H1 (cell line): ENCODE data around the gene KLF4. TPM values are rescaled to one million over a fixed set of nuclear protein-coding genes. Genes with fewer than 3 reads are reported as not detected.

Source experiments
- CTCF ChIA-PET: fragments of 300-600 bp; sonication (Branson Sonifier 250); formaldehyde crosslinking; loops from one replicate; lab custom pipeline; 2021; ENCODE audit not compliant: partially characterized antibody; lab: Charles Lee
- POLR2A ChIA-PET: fragments of 300-600 bp; sonication (Branson Sonifier 250); formaldehyde crosslinking; loops from one replicate; lab custom pipeline; 2021; ENCODE audit warnings: inconsistent platforms; ENCODE audit not compliant: partially characterized antibody; lab: Charles Lee
- DNase-seq, 2 experiments: peaks; one replicate each; pipeline versions ENCODE4 v3.0.0 to v3.0.0-alpha.2; 2010 to 2022; ENCODE audit warnings: low spot score in 2 of 2, low read depth in 1 of 2, mixed read lengths in 1 of 2
- FAIRE-seq: peaks from 2 replicates; lab custom pipeline; 2011; peaks lifted over from hg19 to GRCh38; lab: Jason Lieb, UNC
- H2AFZ ChIP-seq: 2 replicates; pipeline ENCODE4 v1.8.1; 2012; ENCODE audit warnings: low read length, inconsistent platforms
- H2AK5ac ChIP-seq: 2 replicates; pipeline ENCODE4 v1.6.1; 2013; ENCODE audit warnings: low read depth, low read length
- H2BK120ac ChIP-seq: replicated peaks from 2 replicates; pipeline ENCODE3; 2013; ENCODE audit warnings: low read depth, low read length, inconsistent platforms
- H2BK12ac ChIP-seq: 2 replicates; pipeline ENCODE4 v1.6.1; 2013; ENCODE audit warnings: low read depth, low read length
- H2BK15ac ChIP-seq: 2 replicates; pipeline ENCODE4 v1.6.1; 2013; ENCODE audit warnings: low read length
- H2BK20ac ChIP-seq: 2 replicates; pipeline ENCODE4 v1.6.1; 2013; ENCODE audit warnings: low read length
- H2BK5ac ChIP-seq: 2 replicates; pipeline ENCODE4 v1.6.1; 2013; ENCODE audit warnings: low read depth, low read length
- H3K14ac ChIP-seq: 2 replicates; pipeline ENCODE4 v1.6.1; 2013; ENCODE audit warnings: inconsistent platforms; ENCODE audit not compliant: insufficient read length
- H3K18ac ChIP-seq: 2 replicates; pipeline ENCODE4 v1.6.1; 2013; ENCODE audit warnings: low read length; ENCODE audit errors: extremely low read depth
- H3K23ac ChIP-seq: 2 replicates; pipeline ENCODE4 v1.6.1; 2013; ENCODE audit warnings: inconsistent platforms; ENCODE audit not compliant: insufficient read length
- H3K23me2 ChIP-seq: 2 replicates; pipeline ENCODE4 v1.6.1; 2013; ENCODE audit warnings: low read depth, low read length
- H3K27ac ChIP-seq: 2 replicates; pipeline ENCODE4 v1.6.1; 2011; ENCODE audit warnings: low read depth, low read length, inconsistent platforms
- H3K27me3 ChIP-seq, 4 experiments: replicated peaks in 1 of 4; 1 replicate in 1 of 4; 2 replicates in 3 of 4; pipeline versions ENCODE4 v1.6.1 to v1.8.1; 2011 to 2013; ENCODE audit warnings: low read length in 3 of 4, mild to moderate bottlenecking in 3 of 4, inconsistent platforms in 2 of 4, mixed read lengths in 2 of 4, moderate library complexity in 1 of 4; ENCODE audit not compliant: control insufficient read depth in 3 of 4, insufficient read depth in 3 of 4; ENCODE audit errors: extremely low read depth in 1 of 4
- H3K36me3 ChIP-seq, 4 experiments: 2 replicates each; pipeline versions ENCODE4 v1.6.1 to v1.8.1; 2011 to 2013; ENCODE audit warnings: mild to moderate bottlenecking in 4 of 4, low read length in 3 of 4, moderate library complexity in 2 of 4, control low read depth in 1 of 4, inconsistent platforms in 1 of 4; ENCODE audit not compliant: insufficient read depth in 4 of 4, control insufficient read depth in 2 of 4
- H3K4ac ChIP-seq: replicated peaks from 2 replicates; pipeline ENCODE3; 2013; ENCODE audit warnings: low read length, low read depth, mixed read lengths, inconsistent platforms; ENCODE audit not compliant: insufficient read length
- H3K4me1 ChIP-seq, 4 experiments: replicated peaks in 1 of 4; 1 replicate in 1 of 4; 2 replicates in 3 of 4; pipeline versions ENCODE4 v1.6.1 to v1.8.1; 2011 to 2013; ENCODE audit warnings: low read length in 3 of 4, inconsistent platforms in 2 of 4, mixed read lengths in 1 of 4; ENCODE audit not compliant: insufficient read depth in 4 of 4, control insufficient read depth in 3 of 4
- H3K4me2 ChIP-seq, 2 experiments: 2 replicates each; pipeline versions ENCODE4 v1.6.1 to v1.8.1; 2011 to 2013; ENCODE audit warnings: low read depth in 2 of 2, low read length in 2 of 2, control low read depth in 1 of 2, inconsistent platforms in 1 of 2, mild to moderate bottlenecking in 1 of 2; ENCODE audit not compliant: insufficient read depth in 1 of 2
- H3K4me3 ChIP-seq, 4 experiments: fragments of 200-600, 300-600 bp in 1 of 4; sonication (generic), shearing (Covaris generic), sonication (Bioruptor Twin) in 1 of 4; 2 replicates each; pipeline versions ENCODE4 v1.5.1 to v1.8.1; 2011 to 2016; ENCODE audit warnings: low read length in 4 of 4, low read depth in 3 of 4, control low read depth in 2 of 4, inconsistent platforms in 2 of 4, mild to moderate bottlenecking in 2 of 4, mixed read lengths in 1 of 4, moderate library complexity in 1 of 4; ENCODE audit not compliant: insufficient read depth in 2 of 4; ENCODE audit errors: extremely low read depth in 1 of 4
- H3K56ac ChIP-seq: replicated peaks from 2 replicates; pipeline ENCODE3; 2013; ENCODE audit warnings: low read depth, mild to moderate bottlenecking, mixed read lengths, low read length, inconsistent platforms; ENCODE audit not compliant: insufficient read length
- H3K79me1 ChIP-seq: 2 replicates; pipeline ENCODE4 v1.6.1; 2013; ENCODE audit warnings: low read depth, low read length, control low read depth
- H3K79me2 ChIP-seq, 2 experiments: 2 replicates each; pipeline versions ENCODE4 v1.6.1 to v1.8.1; 2012 to 2013; ENCODE audit warnings: low read length in 2 of 2, mild to moderate bottlenecking in 2 of 2, inconsistent platforms in 1 of 2; ENCODE audit not compliant: insufficient read depth in 2 of 2, control insufficient read depth in 1 of 2
- H3K9ac ChIP-seq, 4 experiments: replicated peaks in 1 of 4; 1 replicate in 1 of 4; 2 replicates in 3 of 4; pipeline versions ENCODE4 v1.6.1 to v1.8.1; 2011 to 2013; ENCODE audit warnings: low read depth in 3 of 4, low read length in 3 of 4, control low read depth in 2 of 4, mild to moderate bottlenecking in 2 of 4, moderate library complexity in 2 of 4, inconsistent platforms in 1 of 4; ENCODE audit errors: extremely low read depth in 1 of 4
- H3K9me3 ChIP-seq, 2 experiments: 2 replicates each; pipeline versions ENCODE4 v1.6.1 to v1.8.1; 2012 to 2013; ENCODE audit warnings: mild to moderate bottlenecking in 2 of 2, moderate library complexity in 2 of 2, control low read depth in 1 of 2, inconsistent platforms in 1 of 2, low read depth in 1 of 2, low read length in 1 of 2, mixed read lengths in 1 of 2; ENCODE audit not compliant: insufficient read depth in 2 of 2
- H4K20me1 ChIP-seq, 2 experiments: replicated peaks in 1 of 2; 2 replicates each; pipeline versions ENCODE3 to v1.8.1; 2011 to 2013; ENCODE audit warnings: inconsistent platforms in 2 of 2, low read length in 2 of 2, mild to moderate bottlenecking in 1 of 2; ENCODE audit not compliant: insufficient read depth in 2 of 2, control insufficient read depth in 1 of 2
- H4K5ac ChIP-seq: 2 replicates; pipeline ENCODE4 v1.6.1; 2013; ENCODE audit warnings: low read length, low read depth, mixed read lengths, inconsistent platforms; ENCODE audit not compliant: insufficient read length
- H4K8ac ChIP-seq: 2 replicates; pipeline ENCODE4 v1.8.0; 2013; ENCODE audit warnings: mild to moderate bottlenecking, moderate library complexity, low read length, inconsistent platforms; ENCODE audit not compliant: insufficient read depth; ENCODE audit errors: extremely low read depth
- H4K91ac ChIP-seq: replicated peaks from 2 replicates; pipeline ENCODE3; 2013; ENCODE audit warnings: low read length, mixed read lengths, inconsistent platforms; ENCODE audit not compliant: insufficient read length
- HDAC2 ChIP-seq, 2 experiments: fragments of 300-600 bp in 1 of 2; sonication (generic) in 1 of 2; IDR thresholded peaks; 2 replicates each; pipeline ENCODE4 v1.6.1; 2011 to 2012; ENCODE audit warnings: low read depth in 2 of 2, low read length in 2 of 2, mild to moderate bottlenecking in 2 of 2, moderate library complexity in 2 of 2, borderline replicate concordance in 1 of 2, inconsistent platforms in 1 of 2
- JUND ChIP-seq: IDR thresholded peaks from 2 replicates; pipeline ENCODE4 v1.6.1; 2011; ENCODE audit warnings: mild to moderate bottlenecking, improper control_type of control experiment, low read length
- KDM5A ChIP-seq: fragments of 200-600 bp; IDR thresholded peaks from 2 replicates; pipeline ENCODE4 v1.7.1; 2012; ENCODE audit warnings: mild to moderate bottlenecking, low read length, inconsistent platforms, mixed read lengths
- MAX ChIP-seq: IDR thresholded peaks from 2 replicates; pipeline ENCODE4 v1.6.1; 2012; ENCODE audit warnings: inconsistent platforms
- RNF2 ChIP-seq: fragments of 200-900, 300-1000 bp; sonication (generic); IDR thresholded peaks from 2 replicates; pipeline ENCODE4 v1.7.1; 2016; ENCODE audit warnings: borderline replicate concordance, low read depth, mild to moderate bottlenecking, antibody characterized with exemption, low read length; ENCODE audit not compliant: poor library complexity, severe bottlenecking; ENCODE audit errors: missing control alignments
- SP2 ChIP-seq: IDR thresholded peaks from 2 replicates; pipeline ENCODE4 v1.6.1; 2012; ENCODE audit warnings: mild to moderate bottlenecking, low read length, inconsistent platforms
- TAF1 ChIP-seq: IDR thresholded peaks from 2 replicates; pipeline ENCODE4 v1.6.1; 2011; ENCODE audit warnings: mild to moderate bottlenecking, low read depth, low read length
- TAF7 ChIP-seq: optimal IDR thresholded peaks from 2 replicates; pipeline ENCODE3; 2011; ENCODE audit warnings: low read depth, mild to moderate bottlenecking, inconsistent platforms, low read length, moderate library complexity, borderline replicate concordance
- WGBS, 2 experiments: shearing (Covaris generic) in 1 of 2; methylation state at CpG; one replicate each; pipeline versions ENCODE4 v1.1.6 to v1.1.7; 2013 to 2015; ENCODE audit warnings: low lambda C conversion rate in 2 of 2, mixed read lengths in 2 of 2, inconsistent platforms in 1 of 2, low coverage in 1 of 2, missing lambda C conversion rate in 1 of 2; ENCODE audit not compliant: insufficient replicate concordance in 2 of 2, insufficient coverage in 1 of 2, insufficient read length in 1 of 2; ENCODE audit errors: extremely low coverage in 1 of 2, missing lambda C conversion rate in 1 of 2; 5-methylcytosine and 5-hydroxymethylcytosine counted together
- polyA plus RNA-seq, 7 experiments: library from polyadenylated mRNA; depleted of rRNA in 3 of 7; stranded (reverse) in 5 of 7; unstranded in 2 of 7; fragments of >200 nt in 5 of 7; fragments of 200-250 nt in 2 of 7; gene quantifications; 1 replicate in 5 of 7; 2 replicates in 1 of 7; 4 replicates in 1 of 7; pipeline versions ENCODE4 v1.2.1 to v1.2.3, GENCODE V29; 2011 to 2013; ENCODE audit warnings: missing spikeins in 2 of 7, mixed read lengths in 2 of 7
- total RNA-seq: library from RNA; stranded (reverse); fragmentation: NEBNext Ultra II Directional; extraction: Animal tissue kit (Norgen Biotek cat#: 25700); gene quantifications from 2 replicates; pipeline ENCODE4 v1.2.1, GENCODE V29; 2021
- TF ChIP-seq, protein P1 (sequence below): IDR thresholded peaks from 2 replicates; pipeline ENCODE4 v1.6.1; 2011; ENCODE audit warnings: low read length, improper control_type of control experiment

KLF4 gene
- total and polyA plus RNA-seq, 2 of the 8 experiments (the other 6 are each of a cell fraction or from before 2014, with no cell fraction given) = 0.77 to 2.8 TPM

DNA sequence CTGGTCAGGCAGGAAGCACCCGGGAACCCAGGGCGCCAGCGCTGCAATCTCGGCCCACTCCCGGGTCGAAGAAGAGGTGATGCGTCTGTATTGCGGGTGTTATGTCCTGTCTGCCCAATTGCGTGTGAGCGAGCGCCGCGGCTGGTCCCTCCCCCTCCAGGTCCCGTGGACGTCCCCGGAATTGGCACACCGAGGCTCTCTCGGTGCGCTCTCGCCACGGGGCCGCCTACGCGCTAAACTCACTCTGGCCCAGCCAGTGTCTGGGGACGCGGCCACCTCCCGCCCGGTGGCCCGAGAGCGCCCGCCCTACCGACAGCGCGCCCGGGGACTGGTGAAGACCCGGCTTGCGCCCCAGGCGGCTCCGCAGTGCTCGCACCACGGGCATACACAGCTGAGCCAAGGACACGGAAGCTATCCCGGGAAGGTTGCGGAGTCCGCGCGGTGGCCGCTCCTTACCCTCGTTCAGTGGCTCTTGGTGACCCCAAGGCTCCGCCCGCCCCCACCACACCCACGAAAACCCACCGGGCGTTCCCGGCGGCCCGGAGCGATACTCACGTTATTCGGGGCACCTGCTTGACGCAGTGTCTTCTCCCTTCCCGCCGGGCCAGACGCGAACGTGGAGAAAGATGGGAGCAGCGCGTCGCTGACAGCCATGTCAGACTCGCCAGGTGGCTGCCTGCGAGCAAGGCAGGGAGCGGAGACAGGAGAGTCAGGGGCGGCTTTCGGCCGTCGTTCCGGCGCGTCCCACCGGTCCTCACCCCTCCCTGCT, 1.0 kb downstream of the KLF4 start:
- Histone ChIP-seq H3K23me2 (peaks cover 32% of the 10 kb centered on the region), H3K14ac (no peak overlapping the region), H3K27me3 (peaks cover 21 to 53% (median 48%) of the 10 kb centered on the region in 4 experiments), H3K9ac (peak overlapping the region in 3 of 4 experiments; percentile 29 to 54 (median 34); a peak in 3 of 7 replicates), H3K4me2 (peak overlapping the region; percentile 89), H3K18ac (no peak overlapping the region), H4K20me1 (peaks cover 4 to 7% of the 10 kb centered on the region in 2 experiments), H3K27ac (no peak overlapping the region), H3K23ac (no peak overlapping the region), H3K4me1 (peaks cover 0 to 22% (median 13%) of the 10 kb centered on the region in 4 experiments; a peak in 6 of 7 replicates), H4K91ac (no peak overlapping the region), H2BK120ac (no peak overlapping the region), H3K79me2 (no peaks in the 10 kb centered on the region), H4K8ac (peak overlapping the region; percentile 37; the same call in 1 of the 2 replicates), H3K4me3 (peak overlapping the region; percentile 50 to 69 (median 60)), H3K79me1 (no peaks in the 10 kb centered on the region), H2AFZ (no peak overlapping the region), H3K36me3 (peaks cover 0 to 5% (median 0%) of the 10 kb centered on the region in 4 experiments; a peak in 2 of 8 replicates), H4K5ac (no peak overlapping the region), H2BK5ac (no peak overlapping the region), H2BK12ac (no peak overlapping the region), H3K56ac (no peak overlapping the region), H2BK15ac (no peak overlapping the region), H2BK20ac (no peak overlapping the region), H2AK5ac (no peak overlapping the region), H3K9me3 (no peaks in the 10 kb centered on the region), H3K4ac (no peak overlapping the region)
- DNase-seq = peak in 1 of 2 experiments; percentile 68
- CTCF ChIA-PET = interaction anchor here (0.7 to 3.4 kb wide), 14 partner anchors 10 to 1177 kb away, joined by 3 to 23 read pairs (median 5); no protein-coding TSS in a partner anchor
- FAIRE-seq = no peak
- 4% methylated on average over 43 of the region's 80 CpGs; no CpG with 5 or more reads in 1 of the 2 experiments for WGBS, 2 experiments
- POLR2A ChIA-PET = interaction anchor here (1.2 to 2.3 kb wide), 6 partner anchors 12 to 320 kb away, joined by 3 to 6 read pairs (median 4); no protein-coding TSS in a partner anchor
- TF ChIP-seq RNF2 (peak; percentile 69), JUND (no peak), MAX (peak; percentile 75), SP2 (no peak), KDM5A (no peak), TAF7 (no peak), TAF1 (no peak), HDAC2 (IDR thresholded peaks at IDR 0.05; ENCODE audit: borderline replicate concordance in 1 of 2, low read depth in 2 of 2, low read length in 2 of 2) (0 out of 4 replicates have a peak, but pooled peaks of 1 of the 2 experiments have one; percentile 20)
- TF ChIP-seq, protein P1, sequence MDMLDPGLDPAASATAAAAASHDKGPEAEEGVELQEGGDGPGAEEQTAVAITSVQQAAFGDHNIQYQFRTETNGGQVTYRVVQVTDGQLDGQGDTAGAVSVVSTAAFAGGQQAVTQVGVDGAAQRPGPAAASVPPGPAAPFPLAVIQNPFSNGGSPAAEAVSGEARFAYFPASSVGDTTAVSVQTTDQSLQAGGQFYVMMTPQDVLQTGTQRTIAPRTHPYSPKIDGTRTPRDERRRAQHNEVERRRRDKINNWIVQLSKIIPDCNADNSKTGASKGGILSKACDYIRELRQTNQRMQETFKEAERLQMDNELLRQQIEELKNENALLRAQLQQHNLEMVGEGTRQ = no peak
